HG03135 (cell line): ENCODE results near the gene ELAVL2.

Experiments used
- ATAC-seq: cut with Tn5 transposase; IDR thresholded peaks from one replicate; pipeline ENCODE4 v1.9.1; 2021; ENCODE audit warnings: mild to moderate bottlenecking, moderate library complexity; ENCODE audit not compliant: unreplicated experiment

The ELAVL2 gene

DNA sequence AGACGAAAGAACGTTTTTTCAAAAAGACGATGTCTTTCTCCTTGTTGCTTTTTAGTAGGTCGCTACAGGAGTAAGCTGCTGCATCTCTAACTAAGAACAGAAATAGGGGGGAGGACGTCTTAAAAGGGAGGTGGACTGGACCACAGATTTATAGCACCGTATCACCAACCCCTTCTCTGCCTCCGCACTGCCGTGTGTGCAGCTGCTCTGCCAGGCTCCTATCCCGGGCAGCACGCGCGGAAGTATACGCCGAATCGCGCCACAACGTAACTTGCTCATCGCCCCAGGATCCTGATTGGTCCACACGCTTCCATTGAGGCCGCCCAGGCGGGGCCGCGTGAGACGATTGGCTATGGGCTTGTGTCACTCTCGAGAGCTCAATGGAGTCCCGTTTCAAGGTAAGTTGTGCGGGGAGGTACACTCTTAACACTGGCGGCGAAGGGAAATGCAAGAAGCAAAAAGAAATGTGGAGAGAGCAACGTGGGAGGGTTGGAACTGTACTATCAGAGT lies at the start of gene ELAVL2:
TSS of gene ELAVL2 (minus strand) at position 121 of the 510 bp plus-strand sequence. CDS start 64,006 bp downstream, outside the sequence.
- ATAC-seq = no peak

- no peak for ATAC-seq
Observed at GRCh38 chr9:23858234-23858633, 32.2 kb upstream of the ELAVL2 start.

DNA sequence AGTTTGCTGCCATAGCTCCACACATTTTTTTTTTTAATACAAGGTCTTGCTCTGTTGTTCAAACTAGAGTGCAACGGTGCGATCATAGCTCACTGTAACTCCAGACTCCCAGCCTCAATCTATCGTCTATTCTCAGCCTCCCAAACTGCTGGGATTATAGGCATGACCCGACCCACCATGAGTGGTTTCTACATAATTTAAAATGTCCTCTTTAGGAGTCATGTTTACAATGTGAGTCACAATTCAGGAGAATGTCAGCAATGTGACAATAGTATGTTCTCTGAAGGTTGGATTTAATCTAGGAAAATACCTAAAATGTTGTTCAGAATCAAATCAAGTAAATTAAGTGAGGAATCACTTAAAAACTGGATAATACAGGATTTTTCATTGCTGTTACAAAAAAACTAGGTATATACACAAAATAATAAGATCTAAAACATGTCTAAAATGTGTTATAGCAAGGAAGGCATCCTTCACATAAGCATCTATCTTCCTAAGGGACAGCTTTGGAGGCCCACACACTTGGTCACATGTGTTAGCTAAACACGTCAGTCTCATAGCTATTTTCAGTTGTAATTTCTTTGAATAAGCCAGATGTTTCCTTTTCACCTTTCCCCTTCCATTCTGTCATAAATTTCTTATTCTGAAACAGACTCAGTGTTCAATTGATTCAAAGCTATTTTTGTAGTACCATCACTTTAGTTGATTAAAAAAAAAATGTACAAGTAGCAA lies 30.0 kb upstream of the ELAVL2 start:
- no peak for ATAC-seq

- no peak for ATAC-seq
Observed at GRCh38 chr9:23850690-23851629, 24.9 kb upstream of the ELAVL2 start.

DNA sequence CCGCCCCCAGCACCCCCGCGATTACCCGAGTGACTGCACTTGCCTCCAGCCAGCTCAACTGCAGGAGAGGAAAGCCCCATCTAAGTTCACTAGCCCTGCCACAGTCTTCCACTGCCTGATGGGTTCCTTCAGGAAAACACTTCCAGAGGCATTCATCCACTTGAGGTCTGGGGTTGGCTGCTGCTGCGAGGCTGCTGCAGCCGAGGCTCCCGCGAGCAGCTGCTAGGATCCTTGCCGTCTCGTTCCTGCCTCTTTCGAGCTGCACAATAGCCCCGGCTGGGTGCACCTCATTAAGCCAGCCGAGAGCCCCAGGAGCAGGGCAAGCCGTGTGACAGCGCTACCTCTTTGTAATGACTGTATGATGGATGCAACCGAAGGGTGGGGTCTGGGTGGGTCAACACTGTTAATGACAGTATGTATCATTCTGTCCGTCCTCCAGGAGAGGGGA lies 24.2 kb upstream of the ELAVL2 start:
- ATAC-seq = no peak

DNA sequence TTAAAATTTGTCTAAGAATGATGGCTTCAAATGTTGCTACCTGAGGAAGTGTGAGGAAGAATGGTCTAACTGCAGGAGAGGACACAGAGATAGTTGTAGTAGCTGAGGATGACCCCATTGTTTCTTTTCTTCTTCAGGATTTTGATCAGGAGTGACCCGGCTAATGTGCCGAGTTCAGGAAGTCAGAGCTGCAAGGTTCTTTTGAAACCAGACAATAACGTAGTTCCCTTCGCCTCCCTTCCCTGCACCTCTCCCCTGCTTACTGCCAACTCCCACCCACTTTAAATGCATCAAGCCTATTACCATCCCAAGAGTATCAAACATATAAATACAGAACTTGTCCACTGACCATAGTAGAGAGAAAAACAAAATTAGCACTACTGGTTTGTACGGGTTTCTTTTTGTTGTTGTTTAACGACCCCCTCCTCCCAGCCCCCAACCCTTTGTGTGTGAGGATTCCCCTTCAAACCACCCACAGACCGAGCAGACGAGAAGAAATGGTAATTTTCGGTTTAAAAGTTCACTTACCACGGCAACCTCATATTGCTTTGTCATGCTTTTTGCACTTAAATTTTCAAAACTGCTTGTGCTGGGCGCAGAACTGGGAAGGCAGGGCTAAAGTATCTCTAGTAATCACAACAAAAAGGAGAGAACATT lies 23.5 kb upstream of the ELAVL2 start:
- ATAC-seq = no peak

DNA sequence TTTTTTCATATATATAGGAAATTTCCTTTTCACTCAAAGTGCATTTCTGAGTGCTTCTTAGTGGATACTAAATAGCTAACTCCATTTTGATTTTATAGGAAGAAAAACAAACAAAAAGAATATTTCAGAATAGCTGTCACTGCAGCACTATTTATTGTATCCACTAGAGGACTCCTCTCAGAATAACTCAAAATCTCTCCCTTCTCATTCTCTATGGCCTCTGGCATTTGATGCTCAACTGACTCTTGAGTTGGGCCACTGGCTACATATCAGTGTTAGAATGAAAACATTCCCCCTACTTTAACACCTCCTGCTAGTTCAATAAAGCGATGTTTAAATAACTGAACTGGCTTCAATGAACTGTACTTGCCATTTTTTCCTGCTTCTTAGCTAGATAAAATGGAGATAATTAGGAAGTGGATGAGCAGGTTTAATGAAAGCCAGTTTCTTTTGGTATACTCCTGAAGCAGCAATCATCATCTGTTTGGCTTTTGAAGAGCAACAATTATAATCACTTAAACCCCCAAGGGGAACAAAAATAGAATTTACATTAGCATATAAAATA lies 16.6 kb upstream of the ELAVL2 start:
- ATAC-seq = no peak

DNA sequence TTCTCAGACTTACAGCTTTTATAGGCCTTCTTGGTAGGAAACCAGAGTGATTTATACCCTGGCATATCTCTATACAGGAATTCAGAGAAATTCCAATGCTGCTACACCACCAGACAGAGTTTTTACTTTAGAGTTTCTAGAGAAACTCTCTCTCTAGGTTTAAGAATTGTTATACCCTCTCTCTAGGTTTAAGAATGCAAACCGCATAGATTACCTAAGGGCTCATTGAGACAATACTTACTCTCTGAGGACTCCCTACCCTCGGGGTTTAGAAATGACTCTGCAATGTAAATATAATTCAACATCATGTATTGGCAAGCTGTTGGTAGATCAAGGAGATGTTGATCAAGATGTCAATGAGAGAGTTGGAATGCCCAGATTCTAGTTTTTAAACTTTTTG lies 15.3 kb upstream of the ELAVL2 start:
- ATAC-seq = no peak

- ATAC-seq = no peak
Observed at GRCh38 chr9:23837038-23837437, 11.0 kb upstream of the ELAVL2 start.

- ATAC-seq = no peak
Observed at GRCh38 chr9:23830929-23831730, 5.1 kb upstream of the ELAVL2 start.

- ATAC-seq = no peak
Observed at GRCh38 chr9:23830476-23830805, 4.4 kb upstream of the ELAVL2 start.

DNA sequence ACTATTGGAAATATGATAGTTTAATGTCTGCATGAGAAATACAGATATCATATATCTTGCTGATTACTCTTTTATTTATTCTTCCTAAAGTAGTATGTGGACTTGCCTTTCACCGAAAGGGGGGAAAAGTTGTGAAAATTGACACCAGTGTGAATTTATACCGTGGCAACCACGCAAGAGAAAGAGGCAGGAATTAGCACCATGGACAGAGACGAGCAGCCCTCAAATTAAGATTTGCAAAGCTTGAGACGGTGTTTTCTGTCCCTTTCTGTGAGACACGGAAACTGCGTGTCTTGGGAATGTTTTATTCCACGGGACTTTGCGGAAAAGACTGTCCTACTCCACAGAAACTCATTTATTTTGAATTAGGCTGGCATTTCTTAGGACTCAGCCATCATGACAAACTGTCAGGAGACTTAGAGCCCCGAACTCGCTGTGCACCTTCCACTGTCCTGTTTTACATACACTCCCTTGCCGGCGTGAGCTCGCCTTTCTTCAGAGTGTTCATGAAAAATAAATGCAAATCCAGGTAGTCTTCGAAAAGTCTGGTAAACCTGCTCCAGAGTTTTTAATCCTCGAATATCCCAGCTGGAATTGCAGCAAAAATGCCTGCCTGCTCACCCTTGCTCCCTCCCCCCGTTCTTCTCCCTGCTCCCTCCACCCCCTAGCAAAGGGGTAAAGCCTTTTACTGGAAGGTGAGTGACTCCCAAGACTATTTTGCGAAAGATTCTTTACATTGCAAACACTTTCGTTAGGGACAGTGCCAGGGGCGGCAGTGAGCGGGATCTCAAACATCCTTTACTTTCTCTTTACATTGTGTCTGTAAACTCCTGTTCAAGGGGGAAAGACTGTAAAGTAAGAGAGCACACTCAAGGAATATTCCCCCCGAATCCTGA lies 3.8 kb upstream of the ELAVL2 start:
- no peak for ATAC-seq

- ATAC-seq = no peak
Observed at GRCh38 chr9:23825700-23826099, 340 bp downstream of the ELAVL2 start.

- ATAC-seq = no peak
Observed at GRCh38 chr9:23824830-23825591, 1.0 kb downstream of the ELAVL2 start.

GRCh38 chr9:23823986-23824829 lies 1.8 kb downstream of the ELAVL2 start:
- no peak for ATAC-seq

- ATAC-seq = no peak
Observed at GRCh38 chr9:23823269-23823668, 2.8 kb downstream of the ELAVL2 start.
